Mesodermal cell (in vitro differentiated cells): ENCODE data around the gene MUSK.

Experiments
- H3K27ac ChIP-seq: 2 replicates; pipeline ENCODE4 v1.7.0; 2013; ENCODE audit warnings: mild to moderate bottlenecking, low read depth, low read length, moderate library complexity; ENCODE audit not compliant: severe bottlenecking
- H3K36me3 ChIP-seq: 2 replicates; pipeline ENCODE4 v1.7.1; 2013; ENCODE audit warnings: mild to moderate bottlenecking, low read length, moderate library complexity; ENCODE audit not compliant: control insufficient read depth, insufficient read depth
- H3K4me1 ChIP-seq: one replicate; pipeline ENCODE4 v1.7.1; 2013; ENCODE audit warnings: mild to moderate bottlenecking, low read length; ENCODE audit not compliant: insufficient read depth, control insufficient read depth, poor library complexity, severe bottlenecking
- H3K4me3 ChIP-seq: 2 replicates; pipeline ENCODE4 v1.7.0; 2013; ENCODE audit warnings: low read length, control low read depth, mild to moderate bottlenecking; ENCODE audit not compliant: insufficient read depth, poor library complexity, severe bottlenecking; ENCODE audit errors: extremely low read depth
- H3K9me3 ChIP-seq: 2 replicates; pipeline ENCODE4 v1.7.1; 2013; ENCODE audit warnings: mild to moderate bottlenecking, low read length, moderate library complexity; ENCODE audit not compliant: control insufficient read depth
- WGBS, 2 experiments: methylation state at CpG; one replicate each; pipeline ENCODE4 v1.1.5; 2013; ENCODE audit warnings: missing lambda C conversion rate in 2 of 2; ENCODE audit not compliant: insufficient coverage in 2 of 2; 5-methylcytosine and 5-hydroxymethylcytosine counted together

The MUSK gene

GRCh38 chr9:110850401-110851135 lies 182.0 kb downstream of the MUSK start:
- WGBS, 2 experiments, result 48 to 83% methylated on average over 2 to 3 of the region's 6 CpGs
- no peaks in the 10 kb centered on the region for H3K4me1 ChIP-seq

More at GRCh38 chr9:110850401-110851135, 182.0 kb downstream of the MUSK start:
- no peaks in the 10 kb centered on the region for H3K9me3 ChIP-seq
- H3K36me3 ChIP-seq, result no peaks in the 10 kb centered on the region
- no peak overlapping the region for H3K27ac ChIP-seq
- no peak overlapping the region for H3K4me3 ChIP-seq
